Measurements from ENCODE around the gene LRRC55.
"Not testable (repeated sequence)": the region's sequence is repeated elsewhere in the genome, so short reads cannot be mapped to it uniquely, and the experiment has no call there.

The LRRC55 gene

DNA sequence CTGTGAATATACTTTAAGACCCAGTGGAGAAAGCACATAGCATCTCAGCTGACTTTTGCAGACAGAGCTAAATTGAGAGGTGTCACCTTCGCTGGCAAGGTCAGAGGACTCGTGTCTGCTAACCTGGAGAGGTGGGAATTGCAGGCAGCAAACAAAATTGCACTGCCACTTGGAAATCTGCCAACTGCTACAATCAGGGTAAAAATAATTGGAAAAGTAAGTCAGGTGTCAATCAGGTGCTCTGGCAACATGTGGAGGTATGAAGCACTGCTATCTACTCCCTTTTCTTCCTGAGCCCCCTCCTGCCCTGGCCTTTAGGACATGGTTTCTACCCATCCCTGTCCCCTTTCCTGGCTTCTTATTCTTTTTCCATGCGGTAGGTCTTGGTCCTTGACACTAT lies 24.1 kb upstream of the LRRC55 start:
- DNase-seq (ENCODE audit: insufficient read length, low spot score), result no peak
- TF ChIP-seq TAF1 (IDR thresholded peaks at IDR 0.05; ENCODE audit: low read depth, low read length) (no peak), POU2F2 (IDR thresholded peaks at IDR 0.05; ENCODE audit: low read depth, low read length) (no peak), PAX5 (IDR thresholded peaks at IDR 0.05; ENCODE audit: insufficient read depth, low read length, severe bottlenecking) (no peak), POLR2AphosphoS5 (IDR thresholded peaks at IDR 0.05; ENCODE audit: low read depth, low read length) (no peak), SPI1 (IDR thresholded peaks at IDR 0.05; ENCODE audit: low read depth, low read length) (no peak), POLR2A (IDR thresholded peaks at IDR 0.05; ENCODE audit: low read depth, low read length) (no peak)
- FAIRE-seq, result no peak

DNA sequence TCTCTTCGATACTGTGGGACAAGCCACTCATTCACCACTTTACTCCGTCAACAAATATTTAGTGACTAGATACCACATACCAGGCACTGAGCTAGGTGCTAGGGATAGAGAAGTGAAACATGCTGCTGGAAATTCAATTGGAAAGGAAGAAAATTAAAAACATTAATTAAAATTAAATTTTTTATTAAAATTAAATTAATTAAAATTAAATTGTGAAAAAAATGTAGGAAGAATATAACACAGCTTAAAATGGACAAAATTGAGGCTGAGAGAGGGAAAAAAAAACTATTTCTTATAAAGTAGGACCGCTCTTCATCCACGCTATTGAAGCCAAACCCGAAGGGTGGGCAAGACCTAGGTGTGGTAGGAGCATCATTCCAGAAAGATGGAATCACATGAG lies 23.6 kb upstream of the LRRC55 start:
- TF ChIP-seq POLR2A (IDR thresholded peaks at IDR 0.05; ENCODE audit: low read depth, low read length) (no peak), POU2F2 (IDR thresholded peaks at IDR 0.05; ENCODE audit: low read depth, low read length) (no peak), POLR2AphosphoS5 (IDR thresholded peaks at IDR 0.05; ENCODE audit: low read depth, low read length) (no peak), PAX5 (IDR thresholded peaks at IDR 0.05; ENCODE audit: insufficient read depth, low read length, severe bottlenecking) (no peak), SPI1 (IDR thresholded peaks at IDR 0.05; ENCODE audit: low read depth, low read length) (no peak), TAF1 (IDR thresholded peaks at IDR 0.05; ENCODE audit: low read depth, low read length) (no peak)
- FAIRE-seq, result no peak
- DNase-seq (ENCODE audit: insufficient read length, low spot score), result no peak

DNA sequence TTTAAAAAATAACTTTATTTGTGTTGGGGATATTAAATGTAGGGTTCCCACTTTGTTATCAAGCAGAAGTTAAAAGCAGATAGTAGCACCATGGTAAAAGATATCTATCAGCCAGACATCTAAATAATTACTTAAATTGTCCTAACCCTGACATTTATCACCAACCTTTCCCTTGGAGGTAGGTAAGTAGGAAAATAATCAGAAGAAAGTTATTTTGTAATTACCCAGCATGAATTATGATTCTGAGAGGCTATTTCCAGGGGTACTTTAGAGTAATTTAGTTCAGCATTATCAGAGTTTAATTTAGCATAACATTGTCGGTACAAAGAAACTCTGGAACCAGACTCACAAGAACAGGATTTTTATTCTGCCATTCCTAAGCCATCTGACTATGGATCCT lies 23.2 kb upstream of the LRRC55 start:
- FAIRE-seq (no peak), DNase-seq (ENCODE audit: insufficient read length, low spot score) (no peak)
- no peak for TF ChIP-seq SPI1 (IDR thresholded peaks at IDR 0.05; ENCODE audit: low read depth, low read length)
- no peak for TF ChIP-seq POLR2A (IDR thresholded peaks at IDR 0.05; ENCODE audit: low read depth, low read length)
- no peak for TF ChIP-seq POLR2AphosphoS5 (IDR thresholded peaks at IDR 0.05; ENCODE audit: low read depth, low read length)
- TF ChIP-seq TAF1 (IDR thresholded peaks at IDR 0.05; ENCODE audit: low read depth, low read length), result no peak
- no peak for TF ChIP-seq PAX5 (IDR thresholded peaks at IDR 0.05; ENCODE audit: insufficient read depth, low read length, severe bottlenecking)
- TF ChIP-seq POU2F2 (IDR thresholded peaks at IDR 0.05; ENCODE audit: low read depth, low read length), result no peak

DNA sequence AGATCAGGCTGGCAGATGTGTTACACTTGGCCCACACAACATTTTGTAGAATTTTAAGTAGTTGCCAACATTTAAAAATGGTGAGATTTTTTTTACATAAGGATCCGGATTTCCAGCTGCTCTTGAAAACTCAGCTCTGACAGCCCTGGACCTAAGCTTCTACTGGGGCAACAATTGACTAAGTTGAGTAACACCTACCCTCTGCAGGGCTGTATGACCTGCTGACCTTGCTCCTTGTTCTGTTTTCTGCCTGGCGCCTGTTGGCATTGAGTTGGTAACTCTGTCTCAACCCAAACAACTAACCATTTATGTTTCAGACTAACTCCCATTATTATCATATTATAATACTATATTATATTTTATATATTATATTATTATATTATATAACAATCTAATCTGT lies 21.1 kb upstream of the LRRC55 start:
- FAIRE-seq (no peak), DNase-seq (ENCODE audit: insufficient read length, low spot score) (no peak)
- no peak for TF ChIP-seq SPI1 (IDR thresholded peaks at IDR 0.05; ENCODE audit: low read depth, low read length)

DNA sequence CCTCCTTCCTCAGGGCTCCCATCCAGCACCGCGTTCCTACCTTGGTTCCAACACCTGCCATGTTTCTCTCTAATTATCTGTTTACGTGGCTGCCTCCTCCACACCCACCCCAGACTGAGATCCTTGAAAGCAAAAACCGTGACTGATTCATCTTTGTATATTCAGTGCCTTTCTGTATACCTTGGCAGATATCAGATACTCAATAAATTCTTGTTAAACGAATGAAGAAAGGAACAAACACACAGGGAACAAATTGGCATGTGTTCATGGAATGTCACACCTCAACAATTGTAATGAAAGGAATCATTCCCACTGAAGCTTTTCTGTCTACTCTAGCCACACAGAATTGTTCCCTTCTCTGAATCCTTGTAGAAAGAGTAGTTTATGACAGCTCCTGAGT lies 20.4 kb upstream of the LRRC55 start:
- FAIRE-seq, result no peak
- TF ChIP-seq PAX5 (IDR thresholded peaks at IDR 0.05; ENCODE audit: insufficient read depth, low read length, severe bottlenecking) (no peak), SPI1 (IDR thresholded peaks at IDR 0.05; ENCODE audit: low read depth, low read length) (no peak), POLR2A (IDR thresholded peaks at IDR 0.05; ENCODE audit: low read depth, low read length) (no peak), TAF1 (IDR thresholded peaks at IDR 0.05; ENCODE audit: low read depth, low read length) (no peak), POLR2AphosphoS5 (IDR thresholded peaks at IDR 0.05; ENCODE audit: low read depth, low read length) (no peak), POU2F2 (IDR thresholded peaks at IDR 0.05; ENCODE audit: low read depth, low read length) (no peak)
- DNase-seq (ENCODE audit: insufficient read length, low spot score), result no peak

DNA sequence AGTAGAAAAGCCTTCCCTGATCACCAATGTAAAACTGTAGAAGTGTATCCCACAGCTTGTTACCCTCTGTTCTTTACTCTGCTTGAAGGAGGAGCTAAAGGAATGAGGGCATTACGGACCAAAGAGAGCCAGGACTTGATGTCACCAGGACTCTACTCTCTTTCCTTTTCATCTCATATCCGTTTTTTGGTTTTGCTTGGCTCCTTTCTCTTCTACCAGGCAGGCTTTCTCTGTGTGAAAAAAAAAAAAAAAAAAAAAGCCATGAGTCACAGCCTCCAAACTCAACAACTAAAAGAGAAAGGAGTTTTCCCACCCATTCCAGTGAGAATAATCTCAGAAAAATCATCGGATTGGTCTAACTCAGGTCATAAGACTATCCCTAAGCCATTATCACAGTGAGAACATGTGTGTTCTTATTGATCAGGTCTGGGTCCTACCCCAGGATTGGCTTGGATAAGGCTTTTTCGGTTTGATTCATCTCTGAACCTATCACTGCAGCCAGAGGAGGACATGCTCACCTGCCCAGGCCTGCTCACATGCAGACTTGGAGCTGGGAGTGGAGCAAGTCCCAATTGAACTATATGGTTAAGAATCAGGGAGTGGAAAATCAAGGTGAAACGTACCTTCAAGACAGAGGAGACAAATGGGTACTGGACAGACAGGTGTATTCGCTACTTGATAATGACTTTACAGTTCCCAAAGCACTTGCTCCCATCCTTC lies 19.4 kb upstream of the LRRC55 start:
- FAIRE-seq, result no peak
- TF ChIP-seq PAX5 (IDR thresholded peaks at IDR 0.05; ENCODE audit: insufficient read depth, low read length, severe bottlenecking) (no peak), SPI1 (IDR thresholded peaks at IDR 0.05; ENCODE audit: low read depth, low read length) (no peak), POU2F2 (IDR thresholded peaks at IDR 0.05; ENCODE audit: low read depth, low read length) (no peak), TAF1 (IDR thresholded peaks at IDR 0.05; ENCODE audit: low read depth, low read length) (no peak), POLR2A (IDR thresholded peaks at IDR 0.05; ENCODE audit: low read depth, low read length) (no peak), POLR2AphosphoS5 (IDR thresholded peaks at IDR 0.05; ENCODE audit: low read depth, low read length) (no peak)
- no peak for DNase-seq (ENCODE audit: insufficient read length, low spot score)

DNA sequence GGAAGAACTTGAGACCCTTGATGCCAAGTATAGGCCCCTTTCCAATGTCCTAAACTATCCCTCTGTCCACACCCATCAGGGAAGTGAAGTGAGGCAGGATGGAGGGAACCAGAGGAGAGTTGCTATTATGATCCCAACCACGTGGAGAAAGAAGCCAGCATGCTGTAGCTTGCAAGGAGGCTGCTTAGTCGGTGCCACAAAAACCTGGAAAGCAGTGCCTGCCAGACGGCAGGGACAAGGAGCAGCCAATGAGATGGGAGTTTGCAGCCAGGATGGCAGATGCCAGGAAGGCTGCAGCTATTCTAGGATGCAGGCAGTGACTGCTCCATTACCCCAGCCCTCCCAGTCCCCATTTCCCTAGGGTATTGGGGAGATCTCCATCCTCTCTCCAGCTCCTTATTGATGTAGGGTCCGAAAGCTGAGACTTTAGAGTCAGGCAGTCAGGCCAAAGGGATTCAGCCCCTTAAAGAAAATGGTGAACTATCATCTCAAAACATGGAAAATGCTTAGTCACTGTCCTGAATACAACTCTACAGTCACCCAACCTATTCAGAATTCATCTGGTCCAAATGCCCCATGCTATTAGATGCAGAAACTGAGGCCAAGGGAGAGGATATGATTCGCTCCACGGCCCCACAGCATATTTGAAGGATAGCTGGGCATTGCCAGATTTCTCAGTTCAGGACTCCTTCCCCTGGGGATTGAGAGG lies 18.4 kb upstream of the LRRC55 start:
- no peak for FAIRE-seq
- no peak for DNase-seq (ENCODE audit: insufficient read length, low spot score)

DNA sequence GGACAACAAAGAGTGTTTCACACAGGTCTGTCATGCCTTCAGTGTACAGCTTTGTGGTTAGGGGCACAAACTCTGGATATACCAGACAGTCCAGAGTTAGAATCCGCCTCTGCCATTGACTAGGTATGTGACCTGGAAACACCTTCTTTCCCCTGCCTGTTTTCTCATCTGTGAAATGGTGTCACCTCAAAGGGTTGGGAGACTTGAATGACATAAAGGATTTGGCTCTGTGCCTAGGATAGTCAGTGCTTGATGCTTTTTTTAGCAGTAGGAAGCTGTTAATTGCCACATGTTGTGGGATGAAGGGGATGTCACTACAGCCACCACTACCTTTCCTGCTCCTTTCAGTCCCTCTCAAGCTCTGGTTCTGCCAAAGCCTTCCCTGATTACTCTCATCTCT lies 17.4 kb upstream of the LRRC55 start:
- TF ChIP-seq POLR2AphosphoS5 (IDR thresholded peaks at IDR 0.05; ENCODE audit: low read depth, low read length), result no peak
- TF ChIP-seq SPI1 (IDR thresholded peaks at IDR 0.05; ENCODE audit: low read depth, low read length), result no peak
- no peak for TF ChIP-seq PAX5 (IDR thresholded peaks at IDR 0.05; ENCODE audit: insufficient read depth, low read length, severe bottlenecking)
- TF ChIP-seq TAF1 (IDR thresholded peaks at IDR 0.05; ENCODE audit: low read depth, low read length), result no peak
- TF ChIP-seq POLR2A (IDR thresholded peaks at IDR 0.05; ENCODE audit: low read depth, low read length), result no peak
- no peak for TF ChIP-seq POU2F2 (IDR thresholded peaks at IDR 0.05; ENCODE audit: low read depth, low read length)
- FAIRE-seq (no peak), DNase-seq (ENCODE audit: insufficient read length, low spot score) (no peak)

More for the DNA sequence above, 18.4 kb upstream of the LRRC55 start:
- TF ChIP-seq POLR2A (IDR thresholded peaks at IDR 0.05; ENCODE audit: low read depth, low read length) (no peak), POU2F2 (IDR thresholded peaks at IDR 0.05; ENCODE audit: low read depth, low read length) (no peak), SPI1 (IDR thresholded peaks at IDR 0.05; ENCODE audit: low read depth, low read length) (no peak)

DNA sequence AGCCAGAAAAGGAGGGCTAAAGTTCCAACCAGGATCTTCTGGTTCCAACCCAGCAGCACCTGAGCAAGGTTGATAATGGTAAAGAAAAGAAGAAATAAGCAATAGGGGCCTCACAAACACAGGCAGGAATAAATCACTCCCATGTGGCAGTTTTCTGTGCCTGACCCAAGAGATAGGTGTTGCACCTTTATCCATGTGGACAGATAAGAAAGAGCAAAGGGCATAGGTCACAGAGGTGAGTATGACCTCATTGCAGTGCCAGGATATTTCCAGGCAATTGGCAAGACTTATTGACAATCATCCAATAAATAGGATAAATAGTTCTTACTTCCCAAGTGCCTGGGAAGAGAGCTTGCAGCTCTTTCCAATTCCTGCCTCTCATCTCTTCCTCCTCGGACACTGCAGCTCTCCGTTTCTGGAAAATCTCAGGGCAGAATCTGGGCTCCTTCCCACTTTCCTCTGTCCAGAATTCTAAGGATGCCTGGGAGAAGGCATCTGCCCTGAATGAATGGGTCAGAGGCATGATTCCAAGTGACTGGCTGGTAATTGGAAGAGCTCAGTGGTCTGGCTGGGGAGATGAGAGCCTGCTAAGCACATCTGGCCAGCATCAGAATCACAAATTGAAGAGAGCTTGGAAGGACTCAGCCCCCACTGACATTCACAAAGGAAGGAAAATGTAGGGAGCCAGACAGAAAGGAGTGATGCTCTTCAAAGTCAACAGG lies 14.5 kb upstream of the LRRC55 start:
- FAIRE-seq, result no peak
- DNase-seq (ENCODE audit: insufficient read length, low spot score), result no peak
- TF ChIP-seq POU2F2 (IDR thresholded peaks at IDR 0.05; ENCODE audit: low read depth, low read length) (no peak), POLR2AphosphoS5 (IDR thresholded peaks at IDR 0.05; ENCODE audit: low read depth, low read length) (no peak), TAF1 (IDR thresholded peaks at IDR 0.05; ENCODE audit: low read depth, low read length) (no peak), SPI1 (IDR thresholded peaks at IDR 0.05; ENCODE audit: low read depth, low read length) (no peak), PAX5 (IDR thresholded peaks at IDR 0.05; ENCODE audit: insufficient read depth, low read length, severe bottlenecking) (no peak), POLR2A (IDR thresholded peaks at IDR 0.05; ENCODE audit: low read depth, low read length) (no peak)

DNA sequence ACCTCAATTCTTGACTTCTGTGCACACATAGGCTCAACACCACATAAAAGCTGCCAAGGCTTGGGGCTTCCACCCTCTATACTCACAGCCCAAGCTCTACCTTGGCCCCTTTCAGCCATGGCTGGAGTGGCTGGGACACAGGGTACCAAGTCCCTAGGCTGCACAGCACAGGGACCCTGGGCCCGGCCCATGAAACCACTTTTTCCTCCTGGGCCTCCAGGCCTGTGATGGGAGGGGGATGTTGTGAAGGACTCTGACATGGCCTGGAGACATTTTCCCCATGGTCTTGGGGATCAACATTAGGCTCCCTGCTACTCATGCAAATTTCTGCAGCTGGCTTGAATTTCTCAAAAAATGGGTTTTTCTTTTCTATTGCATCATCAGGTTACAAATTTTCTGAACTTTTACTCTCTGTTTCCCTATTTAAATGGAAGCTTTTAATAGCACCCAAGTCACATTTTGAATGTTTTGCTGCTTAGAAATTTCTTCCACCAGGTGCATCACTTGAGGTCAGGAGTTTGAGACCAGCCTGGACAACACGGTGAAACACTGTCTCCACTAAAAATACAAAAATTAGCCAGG lies 11.9 kb upstream of the LRRC55 start:
- not testable (repeated sequence) for FAIRE-seq; DNase-seq (ENCODE audit: insufficient read length, low spot score)

Data from GM12891 (cell line).